A549 (cell line): ENCODE results near the gene FANCF.

ENCODE experiments used
- RCOR1 ChIP-seq: fragments of 150-350 bp; IDR thresholded peaks from 2 replicates; pipeline ENCODE4 v1.6.1; 2014; ENCODE audit warnings: antibody characterized with exemption, low read length, low read depth
- SREBF2 ChIP-seq: fragments of 450-650 bp; IDR thresholded peaks from 2 replicates; pipeline ENCODE4 v1.6.1; 2014; ENCODE audit warnings: mild to moderate bottlenecking, moderate library complexity

- TF ChIP-seq SREBF2 (no peak), RCOR1 (no peak)
Observed at GRCh38 chr11:22657101-22657694, 31.6 kb upstream of the FANCF start.
